Measurements from ENCODE around the gene WDR72.

DNA sequence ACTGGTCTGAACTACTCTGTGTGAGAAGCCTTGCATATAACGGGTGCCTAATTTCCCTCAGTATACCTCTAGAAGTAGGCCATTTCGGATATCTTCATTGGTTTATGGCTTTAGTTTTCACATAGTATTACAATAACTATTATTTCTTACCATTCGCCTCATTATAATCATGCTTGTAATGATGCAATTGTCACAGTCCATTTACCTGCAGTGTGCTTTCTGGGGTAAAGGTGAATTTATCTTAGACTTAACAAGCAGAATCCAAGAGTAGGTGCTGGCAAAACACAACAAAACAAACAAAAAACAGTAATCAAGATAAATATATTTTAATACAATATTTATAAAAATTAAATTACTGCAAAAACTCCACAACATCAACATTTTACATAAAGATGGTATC is 246.0 kb downstream of the WDR72 start:
- TF ChIP-seq EZH2 (IDR thresholded peaks at IDR 0.05; ENCODE audit: low read depth, low read length, severe bottlenecking) (no peak), GTF2F1 (IDR thresholded peaks at IDR 0.05; ENCODE audit: borderline replicate concordance, low read depth, low read length) (no peak), TAF1 (IDR thresholded peaks at IDR 0.05; ENCODE audit: low read depth, low read length) (no peak), CHD2 (IDR thresholded peaks at IDR 0.05; ENCODE audit: low read length) (no peak), KDM1A (IDR thresholded peaks at IDR 0.05; ENCODE audit: borderline replicate concordance, low read length) (no peak), ZNF274 (IDR thresholded peaks at IDR 0.05; ENCODE audit: borderline replicate concordance, extremely low read depth, low read length) (no peak), TBP (IDR thresholded peaks at IDR 0.05; ENCODE audit: low read depth, low read length) (no peak), POLR2A (IDR thresholded peaks at IDR 0.05; ENCODE audit: control extremely low read depth in 1 of 2, low read depth in 2 of 2, low read length in 2 of 2) (no peak), POLR2AphosphoS5 (IDR thresholded peaks at IDR 0.05; ENCODE audit: low read depth, low read length) (no peak), POU5F1 (IDR thresholded peaks at IDR 0.05; ENCODE audit: low read depth, low read length) (no peak)
- TF ChIP-seq, protein P1, sequence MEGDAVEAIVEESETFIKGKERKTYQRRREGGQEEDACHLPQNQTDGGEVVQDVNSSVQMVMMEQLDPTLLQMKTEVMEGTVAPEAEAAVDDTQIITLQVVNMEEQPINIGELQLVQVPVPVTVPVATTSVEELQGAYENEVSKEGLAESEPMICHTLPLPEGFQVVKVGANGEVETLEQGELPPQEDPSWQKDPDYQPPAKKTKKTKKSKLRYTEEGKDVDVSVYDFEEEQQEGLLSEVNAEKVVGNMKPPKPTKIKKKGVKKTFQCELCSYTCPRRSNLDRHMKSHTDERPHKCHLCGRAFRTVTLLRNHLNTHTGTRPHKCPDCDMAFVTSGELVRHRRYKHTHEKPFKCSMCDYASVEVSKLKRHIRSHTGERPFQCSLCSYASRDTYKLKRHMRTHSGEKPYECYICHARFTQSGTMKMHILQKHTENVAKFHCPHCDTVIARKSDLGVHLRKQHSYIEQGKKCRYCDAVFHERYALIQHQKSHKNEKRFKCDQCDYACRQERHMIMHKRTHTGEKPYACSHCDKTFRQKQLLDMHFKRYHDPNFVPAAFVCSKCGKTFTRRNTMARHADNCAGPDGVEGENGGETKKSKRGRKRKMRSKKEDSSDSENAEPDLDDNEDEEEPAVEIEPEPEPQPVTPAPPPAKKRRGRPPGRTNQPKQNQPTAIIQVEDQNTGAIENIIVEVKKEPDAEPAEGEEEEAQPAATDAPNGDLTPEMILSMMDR (IDR thresholded peaks at IDR 0.05; ENCODE audit: control extremely low read depth in 1 of 3, insufficient read depth in 1 of 3, low read depth in 1 of 3, low read length in 3 of 3), result no peak
- TF ChIP-seq, protein P2, sequence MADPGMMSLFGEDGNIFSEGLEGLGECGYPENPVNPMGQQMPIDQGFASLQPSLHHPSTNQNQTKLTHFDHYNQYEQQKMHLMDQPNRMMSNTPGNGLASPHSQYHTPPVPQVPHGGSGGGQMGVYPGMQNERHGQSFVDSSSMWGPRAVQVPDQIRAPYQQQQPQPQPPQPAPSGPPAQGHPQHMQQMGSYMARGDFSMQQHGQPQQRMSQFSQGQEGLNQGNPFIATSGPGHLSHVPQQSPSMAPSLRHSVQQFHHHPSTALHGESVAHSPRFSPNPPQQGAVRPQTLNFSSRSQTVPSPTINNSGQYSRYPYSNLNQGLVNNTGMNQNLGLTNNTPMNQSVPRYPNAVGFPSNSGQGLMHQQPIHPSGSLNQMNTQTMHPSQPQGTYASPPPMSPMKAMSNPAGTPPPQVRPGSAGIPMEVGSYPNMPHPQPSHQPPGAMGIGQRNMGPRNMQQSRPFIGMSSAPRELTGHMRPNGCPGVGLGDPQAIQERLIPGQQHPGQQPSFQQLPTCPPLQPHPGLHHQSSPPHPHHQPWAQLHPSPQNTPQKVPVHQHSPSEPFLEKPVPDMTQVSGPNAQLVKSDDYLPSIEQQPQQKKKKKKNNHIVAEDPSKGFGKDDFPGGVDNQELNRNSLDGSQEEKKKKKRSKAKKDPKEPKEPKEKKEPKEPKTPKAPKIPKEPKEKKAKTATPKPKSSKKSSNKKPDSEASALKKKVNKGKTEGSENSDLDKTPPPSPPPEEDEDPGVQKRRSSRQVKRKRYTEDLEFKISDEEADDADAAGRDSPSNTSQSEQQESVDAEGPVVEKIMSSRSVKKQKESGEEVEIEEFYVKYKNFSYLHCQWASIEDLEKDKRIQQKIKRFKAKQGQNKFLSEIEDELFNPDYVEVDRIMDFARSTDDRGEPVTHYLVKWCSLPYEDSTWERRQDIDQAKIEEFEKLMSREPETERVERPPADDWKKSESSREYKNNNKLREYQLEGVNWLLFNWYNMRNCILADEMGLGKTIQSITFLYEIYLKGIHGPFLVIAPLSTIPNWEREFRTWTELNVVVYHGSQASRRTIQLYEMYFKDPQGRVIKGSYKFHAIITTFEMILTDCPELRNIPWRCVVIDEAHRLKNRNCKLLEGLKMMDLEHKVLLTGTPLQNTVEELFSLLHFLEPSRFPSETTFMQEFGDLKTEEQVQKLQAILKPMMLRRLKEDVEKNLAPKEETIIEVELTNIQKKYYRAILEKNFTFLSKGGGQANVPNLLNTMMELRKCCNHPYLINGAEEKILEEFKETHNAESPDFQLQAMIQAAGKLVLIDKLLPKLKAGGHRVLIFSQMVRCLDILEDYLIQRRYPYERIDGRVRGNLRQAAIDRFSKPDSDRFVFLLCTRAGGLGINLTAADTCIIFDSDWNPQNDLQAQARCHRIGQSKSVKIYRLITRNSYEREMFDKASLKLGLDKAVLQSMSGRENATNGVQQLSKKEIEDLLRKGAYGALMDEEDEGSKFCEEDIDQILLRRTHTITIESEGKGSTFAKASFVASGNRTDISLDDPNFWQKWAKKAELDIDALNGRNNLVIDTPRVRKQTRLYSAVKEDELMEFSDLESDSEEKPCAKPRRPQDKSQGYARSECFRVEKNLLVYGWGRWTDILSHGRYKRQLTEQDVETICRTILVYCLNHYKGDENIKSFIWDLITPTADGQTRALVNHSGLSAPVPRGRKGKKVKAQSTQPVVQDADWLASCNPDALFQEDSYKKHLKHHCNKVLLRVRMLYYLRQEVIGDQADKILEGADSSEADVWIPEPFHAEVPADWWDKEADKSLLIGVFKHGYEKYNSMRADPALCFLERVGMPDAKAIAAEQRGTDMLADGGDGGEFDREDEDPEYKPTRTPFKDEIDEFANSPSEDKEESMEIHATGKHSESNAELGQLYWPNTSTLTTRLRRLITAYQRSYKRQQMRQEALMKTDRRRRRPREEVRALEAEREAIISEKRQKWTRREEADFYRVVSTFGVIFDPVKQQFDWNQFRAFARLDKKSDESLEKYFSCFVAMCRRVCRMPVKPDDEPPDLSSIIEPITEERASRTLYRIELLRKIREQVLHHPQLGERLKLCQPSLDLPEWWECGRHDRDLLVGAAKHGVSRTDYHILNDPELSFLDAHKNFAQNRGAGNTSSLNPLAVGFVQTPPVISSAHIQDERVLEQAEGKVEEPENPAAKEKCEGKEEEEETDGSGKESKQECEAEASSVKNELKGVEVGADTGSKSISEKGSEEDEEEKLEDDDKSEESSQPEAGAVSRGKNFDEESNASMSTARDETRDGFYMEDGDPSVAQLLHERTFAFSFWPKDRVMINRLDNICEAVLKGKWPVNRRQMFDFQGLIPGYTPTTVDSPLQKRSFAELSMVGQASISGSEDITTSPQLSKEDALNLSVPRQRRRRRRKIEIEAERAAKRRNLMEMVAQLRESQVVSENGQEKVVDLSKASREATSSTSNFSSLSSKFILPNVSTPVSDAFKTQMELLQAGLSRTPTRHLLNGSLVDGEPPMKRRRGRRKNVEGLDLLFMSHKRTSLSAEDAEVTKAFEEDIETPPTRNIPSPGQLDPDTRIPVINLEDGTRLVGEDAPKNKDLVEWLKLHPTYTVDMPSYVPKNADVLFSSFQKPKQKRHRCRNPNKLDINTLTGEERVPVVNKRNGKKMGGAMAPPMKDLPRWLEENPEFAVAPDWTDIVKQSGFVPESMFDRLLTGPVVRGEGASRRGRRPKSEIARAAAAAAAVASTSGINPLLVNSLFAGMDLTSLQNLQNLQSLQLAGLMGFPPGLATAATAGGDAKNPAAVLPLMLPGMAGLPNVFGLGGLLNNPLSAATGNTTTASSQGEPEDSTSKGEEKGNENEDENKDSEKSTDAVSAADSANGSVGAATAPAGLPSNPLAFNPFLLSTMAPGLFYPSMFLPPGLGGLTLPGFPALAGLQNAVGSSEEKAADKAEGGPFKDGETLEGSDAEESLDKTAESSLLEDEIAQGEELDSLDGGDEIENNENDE (IDR thresholded peaks at IDR 0.05; ENCODE audit: insufficient replicate concordance, low read length), result no peak
